HUES48 (cell line): ENCODE data around the gene PRLH.
"Not testable (repeated sequence)": the region's sequence is repeated elsewhere in the genome, so short reads cannot be mapped to it uniquely, and the experiment has no call there.

Experiments
- H3K27ac ChIP-seq: one replicate; pipeline ENCODE4 v1.7.0; 2013; ENCODE audit warnings: low read depth, low read length, inconsistent platforms
- H3K27me3 ChIP-seq: 2 replicates; pipeline ENCODE4 v1.6.1; 2013; ENCODE audit warnings: mild to moderate bottlenecking, low read length; ENCODE audit not compliant: control insufficient read depth, insufficient read depth
- H3K36me3 ChIP-seq: 2 replicates; pipeline ENCODE4 v1.6.1; 2013; ENCODE audit warnings: low read length; ENCODE audit not compliant: control insufficient read depth, insufficient read depth
- H3K4me1 ChIP-seq: 2 replicates; pipeline ENCODE4 v1.6.1; 2013; ENCODE audit warnings: mild to moderate bottlenecking, low read length; ENCODE audit not compliant: control insufficient read depth, insufficient read depth
- H3K4me3 ChIP-seq: 2 replicates; pipeline ENCODE4 v1.5.1; 2013; ENCODE audit warnings: mild to moderate bottlenecking, low read depth, low read length
- H3K9ac ChIP-seq: 2 replicates; pipeline ENCODE4 v1.6.1; 2013; ENCODE audit warnings: mild to moderate bottlenecking, low read depth, low read length, moderate library complexity
- H3K9me3 ChIP-seq: 2 replicates; pipeline ENCODE4 v1.6.1; 2013; ENCODE audit warnings: low read length; ENCODE audit not compliant: control insufficient read depth, insufficient read depth

The PRLH gene

GRCh38 chr2:237604391-237604790, 38.0 kb downstream of the PRLH start:
- peaks cover 11% of the 10 kb centered on the region for H3K9me3 ChIP-seq
- H3K4me3 ChIP-seq = no peak overlapping the region
- no peaks in the 10 kb centered on the region for H3K36me3 ChIP-seq
- H3K27ac ChIP-seq = no peak overlapping the region
- H3K9ac ChIP-seq = no peak overlapping the region
- peaks cover 28% of the 10 kb centered on the region for H3K4me1 ChIP-seq
- no peaks in the 10 kb centered on the region for H3K27me3 ChIP-seq

- Histone ChIP-seq H3K27ac (no peak overlapping the region), H3K27me3 (no peaks in the 10 kb centered on the region), H3K4me3 (no peak overlapping the region), H3K4me1 (peaks cover 28% of the 10 kb centered on the region), H3K9me3 (peaks cover 11% of the 10 kb centered on the region), H3K36me3 (no peaks in the 10 kb centered on the region), H3K9ac (no peak overlapping the region)
Measured at GRCh38 chr2:237604960-237605359, 38.6 kb downstream of the PRLH start.

GRCh38 chr2:237606522-237606921, 40.1 kb downstream of the PRLH start:
- H3K36me3 ChIP-seq, H3K4me3 ChIP-seq, H3K9ac ChIP-seq, H3K27ac ChIP-seq, H3K27me3 ChIP-seq: not testable (repeated sequence)
- peaks cover 11% of the 10 kb centered on the region for H3K9me3 ChIP-seq
- peaks cover 21% of the 10 kb centered on the region for H3K4me1 ChIP-seq

GRCh38 chr2:237612527-237613357, 46.4 kb downstream of the PRLH start:
- H3K36me3 ChIP-seq = no peaks in the 10 kb centered on the region
- H3K27me3 ChIP-seq = no peaks in the 10 kb centered on the region; the same call in 1 of the 2 replicates
- H3K27ac ChIP-seq = peak overlapping the region; percentile 94
- H3K9ac ChIP-seq = peak overlapping the region; percentile 18; the same call in 1 of the 2 replicates
- H3K9me3 ChIP-seq = no peaks in the 10 kb centered on the region
- H3K4me3 ChIP-seq = no peak overlapping the region
- H3K4me1 ChIP-seq = peaks cover 38% of the 10 kb centered on the region

GRCh38 chr2:237613679-237614078, 47.3 kb downstream of the PRLH start:
- H3K36me3 ChIP-seq = no peaks in the 10 kb centered on the region
- H3K27ac ChIP-seq = peak overlapping the region; percentile 94
- H3K9me3 ChIP-seq = no peaks in the 10 kb centered on the region
- no peaks in the 10 kb centered on the region; the same call in 1 of the 2 replicates for H3K27me3 ChIP-seq
- no peak overlapping the region for H3K4me3 ChIP-seq
- H3K9ac ChIP-seq = peak overlapping the region; percentile 21; the same call in 1 of the 2 replicates
- peaks cover 38% of the 10 kb centered on the region for H3K4me1 ChIP-seq

- Histone ChIP-seq H3K4me1 (peaks cover 38% of the 10 kb centered on the region), H3K36me3 (no peaks in the 10 kb centered on the region), H3K9me3 (no peaks in the 10 kb centered on the region), H3K4me3 (no peak overlapping the region), H3K27ac (peak overlapping the region; percentile 94), H3K9ac (peak overlapping the region; percentile 24; the same call in 1 of the 2 replicates), H3K27me3 (no peaks in the 10 kb centered on the region; the same call in 1 of the 2 replicates)
Measured at GRCh38 chr2:237614151-237614720, 47.9 kb downstream of the PRLH start.

- Histone ChIP-seq H3K4me3 (no peak overlapping the region), H3K9ac (no peak overlapping the region), H3K27me3 (no peaks in the 10 kb centered on the region; the same call in 1 of the 2 replicates), H3K36me3 (no peaks in the 10 kb centered on the region), H3K4me1 (peaks cover 38% of the 10 kb centered on the region), H3K9me3 (no peaks in the 10 kb centered on the region), H3K27ac (no peak overlapping the region)
Measured at GRCh38 chr2:237615631-237616249, 49.4 kb downstream of the PRLH start.

- Histone ChIP-seq H3K36me3 (no peaks in the 10 kb centered on the region), H3K27me3 (no peaks in the 10 kb centered on the region; the same call in 1 of the 2 replicates), H3K4me3 (no peak overlapping the region), H3K9me3 (no peaks in the 10 kb centered on the region), H3K27ac (no peak overlapping the region), H3K4me1 (peaks cover 38% of the 10 kb centered on the region), H3K9ac (no peak overlapping the region)
Measured at GRCh38 chr2:237616373-237616733, 50.0 kb downstream of the PRLH start.
